Left renal cortex interstitium (tissue), 4 donors: Measurements from ENCODE around the gene CLCN3. TPM values are rescaled to one million over a fixed set of nuclear protein-coding genes. Genes with fewer than 3 reads are reported as not detected.
A peak's percentile ranks its signal among the peaks of the same experiment; 100 is the strongest.
"Not testable (repeated sequence)": the region's sequence is repeated elsewhere in the genome, so short reads cannot be mapped to it uniquely, and the experiment has no call there.

Experiments
- DNase-seq, 4 donors: peaks; one replicate each; pipeline ENCODE4 v3.0.0-alpha.2; 2013; ENCODE audit warnings: low read depth in 4 of 4, low spot score in 2 of 4, missing footprints in 1 of 4
- polyA plus RNA-seq, 4 donors: library from polyadenylated mRNA; unstranded; fragments of 120-200 nt; gene quantifications; one replicate each; pipeline ENCODE4 v1.2.1, GENCODE V29; 2013; ENCODE audit not compliant: insufficient read length in 4 of 4

CLCN3 gene
- polyA plus RNA-seq, 4 donors: 50.4 to 69.9 (median 60.6) TPM

GRCh38 chr4:169616846-169617245 is 3.5 kb upstream of the CLCN3 start:
- DNase-seq: no peak

GRCh38 chr4:169617306-169617705 is 3.1 kb upstream of the CLCN3 start:
- DNase-seq: no peak

GRCh38 chr4:169618286-169618685 is 2.1 kb upstream of the CLCN3 start:
- no peak for DNase-seq

GRCh38 chr4:169618986-169619385 is 1.4 kb upstream of the CLCN3 start:
- DNase-seq: no peak

- peak in 2 of 4 donors; percentile 50 to 59 for DNase-seq
Measured at GRCh38 chr4:169619518-169619957, 840 bp upstream of the CLCN3 start.

GRCh38 chr4:169620880-169621248 is 486 bp downstream of the CLCN3 start:
- no peak for DNase-seq

- DNase-seq: no peak
Measured at GRCh38 chr4:169621731-169622492, 1.5 kb downstream of the CLCN3 start.

GRCh38 chr4:169622566-169622965 is 2.2 kb downstream of the CLCN3 start:
- DNase-seq: no peak

GRCh38 chr4:169624012-169624411 is 3.6 kb downstream of the CLCN3 start:
- not testable (repeated sequence) for DNase-seq

- DNase-seq: no peak
Measured at GRCh38 chr4:169625886-169626285, 5.5 kb downstream of the CLCN3 start.

GRCh38 chr4:169626331-169627282 is 6.2 kb downstream of the CLCN3 start:
- no peak for DNase-seq

GRCh38 chr4:169627307-169627706 is 6.9 kb downstream of the CLCN3 start:
- no peak for DNase-seq

- DNase-seq: no peak
Measured at GRCh38 chr4:169628579-169628978, 8.2 kb downstream of the CLCN3 start.

GRCh38 chr4:169630069-169630468 is 9.7 kb downstream of the CLCN3 start:
- no peak for DNase-seq

- no peak for DNase-seq
Measured at GRCh38 chr4:169632896-169633295, 12.5 kb downstream of the CLCN3 start.

GRCh38 chr4:169634975-169635374 is 14.6 kb downstream of the CLCN3 start:
- no peak for DNase-seq

- no peak for DNase-seq
Measured at GRCh38 chr4:169640261-169640870, 20.0 kb downstream of the CLCN3 start.

- DNase-seq: no peak
Measured at GRCh38 chr4:169644802-169645201, 24.4 kb downstream of the CLCN3 start.

- DNase-seq: no peak
Measured at GRCh38 chr4:169645627-169646026, 25.2 kb downstream of the CLCN3 start.

GRCh38 chr4:169649545-169650226 is 29.3 kb downstream of the CLCN3 start:
- no peak for DNase-seq
